Lung (tissue), 12 donors: ENCODE data around the gene IMP3. TPM values are rescaled to one million over a fixed set of nuclear protein-coding genes. Genes with fewer than 3 reads are reported as not detected.

ENCODE experiments used
- ATAC-seq: fragments of 200-7000 bp; cut with Tn5 transposase; one replicate; pipeline ENCODE4 v1.9.1; 2020; ENCODE audit warnings: moderate number of reproducible peaks; ENCODE audit not compliant: insufficient read depth, low FRiP score
- DNase-seq, 3 donors: peaks; one replicate each; pipeline ENCODE4 v3.0.0-alpha.2; 2013 to 2017
- H3K27ac ChIP-seq, 2 donors: one replicate each; pipeline ENCODE4 v1.5.1; 2013; ENCODE audit warnings: mild to moderate bottlenecking in 2 of 2, moderate library complexity in 2 of 2, control low read depth in 1 of 2, inconsistent platforms in 1 of 2, low read depth in 1 of 2, low read length in 1 of 2
- H3K27me3 ChIP-seq, 3 donors: one replicate each; pipeline ENCODE4 v1.5.1; 2013; ENCODE audit warnings: low read length in 2 of 3; ENCODE audit not compliant: control insufficient read depth in 3 of 3, insufficient read depth in 3 of 3
- H3K36me3 ChIP-seq, 4 donors: one replicate each; pipeline ENCODE4 v1.5.1; 2013; ENCODE audit warnings: low read length in 4 of 4, mild to moderate bottlenecking in 1 of 4, moderate library complexity in 1 of 4; ENCODE audit not compliant: control insufficient read depth in 4 of 4, insufficient read depth in 4 of 4
- H3K4me1 ChIP-seq, 5 donors: one replicate each; pipeline ENCODE4 v1.5.1; 2013; ENCODE audit warnings: low read length in 5 of 5, mild to moderate bottlenecking in 2 of 5, moderate library complexity in 1 of 5; ENCODE audit not compliant: control insufficient read depth in 5 of 5, insufficient read depth in 5 of 5
- H3K4me3 ChIP-seq: one replicate; pipeline ENCODE4 v1.5.1; 2013; ENCODE audit warnings: mild to moderate bottlenecking, control low read depth, moderate library complexity
- H3K9ac ChIP-seq, 2 donors: one replicate each; pipeline ENCODE4 v1.5.1; 2013; ENCODE audit warnings: low read length in 2 of 2, control low read depth in 1 of 2; ENCODE audit not compliant: insufficient read depth in 1 of 2
- H3K9me3 ChIP-seq, 4 donors: one replicate each; pipeline ENCODE4 v1.5.1; 2013; ENCODE audit warnings: low read length in 3 of 4, mild to moderate bottlenecking in 1 of 4, moderate library complexity in 1 of 4; ENCODE audit not compliant: control insufficient read depth in 4 of 4, insufficient read depth in 3 of 4
- CTCF ChIP-seq: IDR thresholded peaks from 2 replicates; pipeline ENCODE4 v1.5.1; 2012; ENCODE audit warnings: mild to moderate bottlenecking; ENCODE audit errors: control extremely low read depth, extremely low read depth
- WGBS, 2 donors: extraction: QIAGEN DNeasy Blood & Tissue Kit; methylation state at CpG; one replicate each; pipeline ENCODE4 v1.1.7; 2013; 5-methylcytosine and 5-hydroxymethylcytosine counted together
- polyA plus RNA-seq, 2 donors: library from polyadenylated mRNA; stranded (reverse); fragments of 200-250 nt; gene quantifications; one replicate each; pipeline ENCODE4 v1.2.1, GENCODE V29; 2013
- total RNA-seq, 2 donors: library from RNA; depleted of rRNA in 1 of 2; stranded (reverse); fragments of >200 nt in 1 of 2; gene quantifications; one replicate each; pipeline ENCODE4 v1.2.1, GENCODE V29; 2014 to 2021
- donor health status: control.
- donor health status: control.
- donor health status: Bipolar disorder and iron deficiency.
- donor health status: healthy.
- donor health status: DM: yes; HTN: yes; CAD: no.

IMP3 gene
- total and polyA plus RNA-seq, 4 donors, result 34.2 to 78.4 (median 70.1) TPM

DNA sequence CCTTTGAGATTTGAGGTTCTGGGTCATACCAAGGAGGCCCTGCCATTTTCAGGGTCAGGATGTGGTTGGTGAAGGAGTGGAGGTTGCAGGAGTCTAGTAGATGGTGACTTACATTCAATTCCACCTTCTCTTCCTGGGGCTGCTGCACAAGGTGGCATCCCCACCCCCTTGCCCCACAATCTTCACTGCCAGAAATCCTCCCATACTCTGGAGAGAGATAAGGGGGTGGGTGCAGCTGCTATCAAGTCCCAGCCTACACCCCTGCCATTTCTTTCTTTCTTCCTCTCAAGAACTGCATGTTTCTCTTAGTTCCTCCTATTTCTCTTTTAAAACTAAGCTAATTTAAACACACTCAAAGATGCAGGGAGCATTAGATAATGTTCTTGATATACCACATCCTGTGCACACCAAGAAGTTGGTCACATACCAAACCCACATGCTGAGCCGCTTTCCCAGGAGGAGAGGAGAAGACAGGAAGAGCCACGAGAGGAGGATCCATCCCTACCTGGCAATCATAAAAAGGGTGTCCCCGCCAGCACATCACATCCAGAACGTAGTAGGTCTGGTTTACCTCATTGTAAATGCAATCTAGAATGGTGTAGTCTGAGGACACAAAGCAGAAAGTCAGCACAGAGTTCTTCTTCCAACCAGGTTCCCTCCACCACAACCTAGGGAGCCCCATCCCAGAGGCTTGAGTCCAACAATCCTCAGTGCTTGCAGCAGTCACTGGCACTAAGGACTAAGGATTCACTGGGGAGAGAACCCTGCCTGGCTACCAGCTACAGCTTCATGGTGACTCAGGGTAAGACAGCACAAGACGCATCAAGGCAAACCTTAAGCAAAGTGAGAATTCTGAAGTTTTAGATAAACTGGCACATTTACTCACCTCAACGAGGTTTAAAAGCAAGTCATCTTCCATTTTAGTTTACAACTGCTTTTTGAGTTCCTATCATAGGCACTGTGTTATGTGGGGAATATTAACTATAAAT, 33.0 kb downstream of the IMP3 start:
- no peak for TF ChIP-seq CTCF
- Histone ChIP-seq H3K27me3 (no peaks in the 10 kb centered on the region), H3K27ac (no peak overlapping the region), H3K9me3 (no peaks in the 10 kb centered on the region), H3K36me3 (peaks cover 21 to 40% (median 33%) of the 10 kb centered on the region in 4 donors), H3K4me1 (peaks cover 0 to 1% (median 0%) of the 10 kb centered on the region in 5 donors), H3K9ac (no peak overlapping the region), H3K4me3 (no peak overlapping the region)
- ATAC-seq (no peak), DNase-seq (no peak)
- WGBS, 2 donors, result 48 to 76% methylated on average over 6 of the region's 6 CpGs

GRCh38 chr15:75606026-75606425, 34.0 kb downstream of the IMP3 start:
- ATAC-seq (no peak), DNase-seq (no peak)
- Histone ChIP-seq H3K4me1 (peaks cover 0 to 1% (median 0%) of the 10 kb centered on the region in 5 donors), H3K27ac (no peak overlapping the region), H3K27me3 (no peaks in the 10 kb centered on the region), H3K9ac (no peak overlapping the region), H3K9me3 (no peaks in the 10 kb centered on the region), H3K4me3 (no peak overlapping the region), H3K36me3 (peaks cover 21 to 42% (median 33%) of the 10 kb centered on the region in 4 donors)
- TF ChIP-seq CTCF, result no peak
- WGBS, 2 donors, result 95% methylated on average over 8 of the region's 8 CpGs

- Histone ChIP-seq H3K36me3 (peaks cover 25 to 41% (median 34%) of the 10 kb centered on the region in 4 donors), H3K9ac (no peak overlapping the region), H3K4me1 (peaks cover 0 to 6% (median 0%) of the 10 kb centered on the region in 5 donors), H3K9me3 (peaks cover 0 to 2% (median 0%) of the 10 kb centered on the region in 4 donors), H3K27ac (peak overlapping the region in 1 of 2 donors; percentile 17), H3K4me3 (no peak overlapping the region), H3K27me3 (no peaks in the 10 kb centered on the region)
- no peak for ATAC-seq
- no peak for DNase-seq
- TF ChIP-seq CTCF, result no peak
- 62 to 70% methylated on average over 2 of the region's 2 CpGs for WGBS, 2 donors
Observed at GRCh38 chr15:75599401-75599800, 40.6 kb downstream of the IMP3 start.
